GM12874 (cell line): ENCODE results near the gene CAMSAP1.

ENCODE experiments used
- TF ChIP-seq, protein P1 (sequence below): IDR thresholded peaks from 2 replicates; pipeline ENCODE4 v1.5.1; 2011; ENCODE audit warnings: low read depth, mild to moderate bottlenecking, control low read depth, low read length, moderate library complexity; ENCODE audit not compliant: insufficient read depth

The CAMSAP1 gene

DNA sequence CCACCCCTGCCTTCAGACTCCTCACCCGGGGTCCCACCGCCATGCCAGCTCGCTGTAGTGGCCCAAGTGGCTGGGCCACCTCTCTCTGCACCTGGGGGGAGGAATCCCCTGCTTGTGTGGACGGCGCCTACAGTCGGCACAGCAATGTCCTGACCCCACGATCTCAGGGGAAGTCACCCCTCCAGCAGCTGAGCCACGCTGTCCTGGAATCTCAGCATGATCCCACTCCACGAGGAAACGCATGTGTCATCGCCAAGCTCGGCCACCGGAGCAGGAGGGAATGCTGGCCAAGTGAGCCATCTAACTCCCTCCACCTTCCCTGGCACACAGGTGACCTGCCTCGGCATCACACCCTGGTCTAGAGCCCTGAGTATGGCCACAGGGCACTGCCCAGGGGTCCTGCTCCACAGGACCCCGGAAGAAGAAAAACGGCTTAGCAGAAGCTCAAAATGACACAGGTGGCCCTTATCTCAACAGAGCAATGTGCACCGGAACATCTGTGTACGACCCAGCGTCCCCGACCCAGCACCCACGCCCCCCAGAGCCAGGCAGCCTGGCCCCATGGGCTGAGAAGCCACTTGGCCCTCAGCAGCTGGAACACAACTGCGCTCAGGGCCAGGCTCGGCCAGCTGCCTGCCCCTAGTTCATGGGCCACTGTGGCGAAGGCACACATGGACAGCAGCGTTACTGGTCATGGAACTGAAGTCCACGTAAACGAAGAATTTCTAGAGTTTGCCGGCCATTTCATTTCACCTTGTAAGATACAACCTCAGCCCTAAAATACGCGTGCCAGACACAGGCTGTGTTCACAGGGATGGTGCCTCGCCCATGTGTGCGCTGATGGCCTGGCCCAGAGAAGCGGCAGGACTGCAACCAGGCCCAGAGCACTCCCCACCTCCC, 23.4 kb upstream of the CAMSAP1 start:
- TF ChIP-seq, protein P1, sequence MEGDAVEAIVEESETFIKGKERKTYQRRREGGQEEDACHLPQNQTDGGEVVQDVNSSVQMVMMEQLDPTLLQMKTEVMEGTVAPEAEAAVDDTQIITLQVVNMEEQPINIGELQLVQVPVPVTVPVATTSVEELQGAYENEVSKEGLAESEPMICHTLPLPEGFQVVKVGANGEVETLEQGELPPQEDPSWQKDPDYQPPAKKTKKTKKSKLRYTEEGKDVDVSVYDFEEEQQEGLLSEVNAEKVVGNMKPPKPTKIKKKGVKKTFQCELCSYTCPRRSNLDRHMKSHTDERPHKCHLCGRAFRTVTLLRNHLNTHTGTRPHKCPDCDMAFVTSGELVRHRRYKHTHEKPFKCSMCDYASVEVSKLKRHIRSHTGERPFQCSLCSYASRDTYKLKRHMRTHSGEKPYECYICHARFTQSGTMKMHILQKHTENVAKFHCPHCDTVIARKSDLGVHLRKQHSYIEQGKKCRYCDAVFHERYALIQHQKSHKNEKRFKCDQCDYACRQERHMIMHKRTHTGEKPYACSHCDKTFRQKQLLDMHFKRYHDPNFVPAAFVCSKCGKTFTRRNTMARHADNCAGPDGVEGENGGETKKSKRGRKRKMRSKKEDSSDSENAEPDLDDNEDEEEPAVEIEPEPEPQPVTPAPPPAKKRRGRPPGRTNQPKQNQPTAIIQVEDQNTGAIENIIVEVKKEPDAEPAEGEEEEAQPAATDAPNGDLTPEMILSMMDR, result no peak

DNA sequence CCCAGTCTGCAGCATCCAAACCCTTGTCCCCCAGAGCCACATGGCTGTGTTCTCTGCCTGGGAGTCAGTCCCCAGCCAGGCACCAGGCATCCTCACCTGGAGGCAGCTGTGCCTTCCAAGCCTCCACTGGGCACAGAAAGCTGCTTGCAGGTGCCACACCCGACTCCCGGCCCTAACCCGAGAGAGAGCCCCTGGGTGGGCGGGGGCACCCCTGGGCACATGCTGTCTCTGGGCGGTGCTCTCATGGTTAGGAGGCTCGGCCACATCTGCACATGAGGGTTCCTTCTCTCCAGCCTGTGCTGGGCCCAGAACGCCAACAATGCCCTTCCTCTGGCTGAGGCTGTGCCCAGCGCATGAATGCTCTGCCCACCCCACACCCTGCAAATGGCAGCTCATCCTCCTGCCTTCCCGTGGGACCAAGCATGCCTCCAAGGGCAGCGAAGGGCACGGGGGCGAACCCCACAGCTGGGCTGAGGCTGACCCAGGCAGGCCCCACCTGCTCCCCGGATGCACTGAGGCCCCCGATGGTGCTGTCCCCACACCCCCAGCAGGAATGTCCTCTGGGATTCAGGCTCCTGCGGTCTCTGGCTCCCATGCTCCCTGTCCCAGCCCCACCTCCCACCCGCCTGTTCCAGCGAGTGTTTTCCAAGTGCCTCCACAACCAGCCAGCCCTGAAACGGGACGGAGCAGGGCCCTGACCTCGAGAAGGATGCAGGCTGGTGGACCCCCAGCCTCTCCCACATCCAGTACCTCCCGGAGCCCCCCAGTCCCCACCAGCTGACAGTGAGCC, 22.5 kb upstream of the CAMSAP1 start:
- TF ChIP-seq, protein P1, result no peak

DNA sequence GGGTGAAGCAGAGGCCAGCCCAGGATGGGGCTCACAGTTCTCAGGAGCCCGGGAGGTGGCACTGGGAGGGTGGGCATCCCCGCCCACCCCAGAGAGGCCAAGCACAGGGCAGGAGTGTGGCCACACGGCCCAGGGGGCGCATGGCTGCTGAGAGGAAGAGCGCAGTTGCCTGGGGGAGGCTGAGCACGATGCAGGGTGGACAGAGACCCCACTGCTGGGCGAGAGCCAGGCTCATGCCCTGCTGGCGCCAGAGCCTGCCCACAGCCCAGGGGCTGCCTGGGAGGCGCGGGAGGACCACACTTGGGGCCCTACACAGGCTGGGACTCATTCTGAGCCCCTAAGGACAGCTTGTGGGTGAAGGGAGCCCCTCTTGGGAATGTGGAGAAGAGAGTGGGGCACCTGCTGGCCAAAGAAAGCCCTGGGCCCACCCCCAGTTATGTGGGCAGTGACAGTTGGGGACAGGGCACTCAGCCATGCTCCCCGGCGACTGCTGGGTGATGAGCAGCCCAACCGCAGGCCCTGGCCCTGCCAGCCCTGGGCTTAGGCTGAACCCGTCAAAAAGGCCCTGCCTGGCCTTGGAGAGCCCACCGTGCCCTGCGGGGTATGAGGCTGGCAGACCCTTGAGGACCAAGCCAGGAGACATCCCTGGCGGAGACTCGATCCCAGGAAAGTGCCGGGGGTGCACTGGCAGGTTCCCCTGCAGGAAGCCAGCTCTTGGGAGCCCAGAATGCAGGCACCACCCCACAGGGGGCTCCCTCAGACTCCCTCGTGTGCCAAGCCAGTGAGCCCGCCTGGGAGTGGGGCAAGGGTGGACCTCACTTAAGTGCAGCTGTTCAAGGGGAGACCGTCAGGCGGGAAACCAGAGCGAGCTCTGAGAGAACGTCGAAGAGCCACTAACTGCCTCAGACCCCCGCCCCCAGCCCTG, 21.6 kb upstream of the CAMSAP1 start:
- TF ChIP-seq, protein P1, result no peak

DNA sequence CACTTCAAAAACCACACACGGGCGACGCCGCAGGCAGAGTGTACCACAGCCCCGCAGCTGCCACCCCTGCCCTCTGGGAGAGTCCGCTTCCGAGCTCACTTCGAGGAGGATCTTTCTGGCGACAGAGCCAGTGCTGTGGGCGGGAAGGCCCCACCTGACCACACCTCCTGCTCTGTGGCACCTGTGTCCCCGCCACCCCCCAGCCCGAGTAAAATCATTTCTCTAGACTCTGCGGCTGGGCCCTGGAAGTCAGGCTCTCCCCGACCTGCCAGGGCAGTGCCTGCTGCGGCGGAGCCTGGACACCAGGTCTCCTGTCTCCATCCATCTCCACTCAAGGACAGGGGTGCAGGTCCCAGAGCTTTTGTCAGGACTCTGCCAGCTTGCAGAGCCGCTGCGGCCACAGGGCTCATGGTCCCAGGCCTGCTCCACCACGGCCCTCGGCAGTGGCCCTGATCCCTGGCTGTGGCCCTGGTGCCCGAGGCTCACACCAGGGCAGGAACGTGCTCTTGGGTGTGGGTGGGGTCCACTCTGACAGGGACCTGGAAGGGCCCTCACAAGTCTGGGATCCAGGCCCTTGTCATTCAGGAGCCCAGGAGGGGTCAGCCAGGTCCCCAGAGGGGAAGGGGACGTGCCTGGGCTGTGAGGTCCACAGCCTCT, 20.9 kb upstream of the CAMSAP1 start:
- TF ChIP-seq, protein P1, result no peak

DNA sequence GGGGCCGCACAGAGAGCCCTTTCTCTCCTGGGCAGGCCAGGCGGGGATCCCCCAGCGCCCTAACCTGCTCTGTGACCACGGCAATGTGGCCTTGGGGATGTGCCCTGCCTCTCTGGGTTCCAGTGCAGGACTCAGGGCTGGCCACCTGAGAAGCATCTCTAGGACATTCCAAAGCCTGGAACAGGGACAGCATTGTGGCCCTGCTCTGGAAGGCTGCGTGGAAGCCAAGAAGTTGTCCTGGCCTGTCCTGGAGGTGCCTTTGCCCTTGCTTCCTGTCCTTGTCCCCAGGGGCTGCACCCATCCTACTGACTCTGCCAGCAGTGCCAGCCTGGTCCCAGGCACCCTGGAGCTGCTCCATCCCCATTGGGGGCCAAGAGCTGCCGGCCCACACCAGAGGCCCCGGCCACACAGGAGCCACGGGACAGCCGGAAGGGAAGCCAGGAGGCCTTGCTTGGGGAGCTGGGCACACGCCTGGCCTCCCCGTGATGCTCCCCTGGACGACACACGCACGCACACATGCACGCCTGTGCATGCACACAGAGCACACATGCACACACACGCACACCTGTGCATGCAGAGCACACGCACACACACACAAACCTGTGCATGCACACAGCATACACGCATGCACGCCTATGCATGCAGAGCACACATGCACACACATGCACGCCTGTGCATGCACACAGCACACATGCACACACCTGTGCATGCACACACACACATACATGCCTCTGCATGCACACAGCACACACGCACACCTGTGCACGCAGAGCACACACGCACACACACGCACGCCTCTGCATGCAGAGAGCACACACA, 20.1 kb upstream of the CAMSAP1 start:
- TF ChIP-seq, protein P1, result no peak

DNA sequence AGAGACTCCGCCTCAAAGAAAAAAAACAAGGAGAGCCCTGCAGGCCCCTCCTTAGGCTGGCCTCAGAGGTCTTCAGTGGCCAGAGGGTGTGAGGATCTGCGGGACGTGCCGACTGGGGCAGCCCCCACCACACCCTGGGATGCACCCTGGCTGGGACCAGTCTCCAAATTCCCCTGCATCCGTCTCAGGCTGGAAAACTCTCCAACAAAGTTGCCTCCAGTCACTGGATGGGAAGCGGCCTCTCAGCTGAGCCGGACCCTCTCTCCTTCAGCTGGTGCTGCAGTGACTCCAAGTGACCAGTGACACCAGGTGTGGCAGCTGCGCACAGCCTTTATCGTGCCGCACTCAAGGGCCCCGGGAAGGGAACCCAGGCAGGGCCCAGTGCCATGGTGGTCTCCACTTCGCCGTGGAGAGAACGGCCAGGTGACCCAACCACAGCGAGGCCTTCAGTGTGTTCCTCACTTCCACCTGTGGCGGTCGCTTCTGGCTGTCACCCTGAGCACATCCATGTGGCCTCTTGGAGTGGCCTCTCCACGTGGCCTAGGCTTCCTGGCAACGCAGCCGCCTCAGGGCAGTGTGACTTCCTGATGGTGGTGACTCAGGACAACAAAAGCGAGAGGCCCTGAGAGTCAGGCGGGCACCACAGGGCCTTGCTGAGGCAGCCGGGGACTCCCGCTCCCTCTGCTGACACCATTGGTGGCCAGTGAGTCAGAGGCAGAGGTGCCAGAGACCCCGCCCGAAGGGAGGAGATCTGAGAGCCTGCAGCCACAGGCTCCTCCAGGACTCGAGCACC, 19.3 kb upstream of the CAMSAP1 start:
- TF ChIP-seq, protein P1, result no peak
